H9 (cell line): ENCODE data around the gene CNOT11. TPM values are rescaled to one million over a fixed set of nuclear protein-coding genes. Genes with fewer than 3 reads are reported as not detected.

Experiments
- DNase-seq: peaks from one replicate; pipeline ENCODE4 v3.0.0-alpha.2; 2017
- H2AFZ ChIP-seq: one replicate; pipeline ENCODE4 v1.6.1; 2013; ENCODE audit warnings: mild to moderate bottlenecking, low read length, control low read depth, moderate library complexity
- H2AK5ac ChIP-seq: 2 replicates; pipeline ENCODE4 v1.6.1; 2013; ENCODE audit warnings: low read length, control low read depth, mixed read lengths; ENCODE audit not compliant: insufficient read length
- H2BK120ac ChIP-seq: one replicate; pipeline ENCODE4 v1.6.1; 2013; ENCODE audit warnings: low read depth, mild to moderate bottlenecking, low read length, control low read depth, inconsistent platforms; ENCODE audit not compliant: poor library complexity, severe bottlenecking
- H2BK12ac ChIP-seq: 2 replicates; pipeline ENCODE4 v1.6.1; 2013; ENCODE audit warnings: low read length, control low read depth, mixed read lengths, low read depth; ENCODE audit not compliant: insufficient read length
- H2BK15ac ChIP-seq: 2 replicates; pipeline ENCODE4 v1.6.1; 2013; ENCODE audit warnings: low read depth, low read length, control low read depth
- H2BK20ac ChIP-seq: one replicate; pipeline ENCODE4 v1.6.1; 2013; ENCODE audit warnings: low read depth, mild to moderate bottlenecking, low read length, control low read depth, inconsistent platforms; ENCODE audit not compliant: poor library complexity, severe bottlenecking
- H2BK5ac ChIP-seq: 2 replicates; pipeline ENCODE4 v1.6.1; 2013; ENCODE audit warnings: low read length, control low read depth, mixed read lengths; ENCODE audit not compliant: insufficient read length
- H3K14ac ChIP-seq: 2 replicates; pipeline ENCODE4 v1.6.1; 2013; ENCODE audit warnings: low read length, control low read depth; ENCODE audit not compliant: insufficient read depth
- H3K18ac ChIP-seq: 2 replicates; pipeline ENCODE4 v1.6.1; 2013; ENCODE audit warnings: low read depth, mild to moderate bottlenecking, mixed read lengths, low read length, control low read depth; ENCODE audit not compliant: insufficient read length
- H3K23ac ChIP-seq: 2 replicates; pipeline ENCODE4 v1.6.1; 2013; ENCODE audit warnings: low read length, control low read depth, mixed read lengths, low read depth; ENCODE audit not compliant: insufficient read length
- H3K23me2 ChIP-seq: 2 replicates; pipeline ENCODE4 v1.6.1; 2013; ENCODE audit warnings: low read depth, mild to moderate bottlenecking, mixed read lengths, low read length, control low read depth; ENCODE audit not compliant: insufficient read length, poor library complexity, severe bottlenecking
- H3K27ac ChIP-seq: 2 replicates; pipeline ENCODE4 v1.5.1; 2013; ENCODE audit warnings: low read length, control low read depth, mixed read lengths, low read depth; ENCODE audit not compliant: insufficient read length
- H3K27me3 ChIP-seq: 2 replicates; pipeline ENCODE4 v1.6.1; 2013; ENCODE audit warnings: low read length, control low read depth, inconsistent platforms; ENCODE audit not compliant: insufficient read depth
- H3K4ac ChIP-seq: 2 replicates; pipeline ENCODE4 v1.6.1; 2013; ENCODE audit warnings: low read depth, mild to moderate bottlenecking, control low read depth, inconsistent platforms, low read length, moderate library complexity
- H3K4me1 ChIP-seq: 2 replicates; pipeline ENCODE4 v1.6.1; 2013; ENCODE audit warnings: low read length, control low read depth, inconsistent platforms; ENCODE audit not compliant: insufficient read depth
- H3K4me2 ChIP-seq: 2 replicates; pipeline ENCODE4 v1.6.1; 2013; ENCODE audit warnings: low read length, control low read depth, mixed read lengths; ENCODE audit not compliant: insufficient read length, insufficient read depth
- H3K56ac ChIP-seq: 2 replicates; pipeline ENCODE4 v1.6.1; 2013; ENCODE audit warnings: low read depth, mild to moderate bottlenecking, mixed read lengths, low read length, control low read depth; ENCODE audit not compliant: insufficient read length
- H3K79me1 ChIP-seq: 2 replicates; pipeline ENCODE4 v1.6.1; 2013; ENCODE audit warnings: low read depth, mild to moderate bottlenecking, moderate library complexity, low read length, control low read depth, inconsistent platforms; ENCODE audit not compliant: insufficient read depth, poor library complexity, severe bottlenecking
- H3K79me2 ChIP-seq: 2 replicates; pipeline ENCODE4 v1.6.1; 2013; ENCODE audit warnings: low read length, control low read depth, inconsistent platforms; ENCODE audit not compliant: insufficient read depth
- H3K9ac ChIP-seq: 2 replicates; pipeline ENCODE4 v1.6.1; 2013; ENCODE audit warnings: low read length, control low read depth, mixed read lengths; ENCODE audit not compliant: insufficient read length; ENCODE audit errors: extremely low read depth
- H3K9me3 ChIP-seq: one replicate; pipeline ENCODE4 v1.6.1; 2013; ENCODE audit warnings: low read depth, low read length, inconsistent platforms; ENCODE audit not compliant: control insufficient read depth
- H3T11ph ChIP-seq: one replicate; pipeline ENCODE4 v1.6.1; 2013; ENCODE audit warnings: mild to moderate bottlenecking, low read length, control low read depth, inconsistent platforms
- H4K20me1 ChIP-seq: one replicate; pipeline ENCODE4 v1.6.1; 2013; ENCODE audit not compliant: control insufficient read depth, insufficient read length, insufficient read depth
- H4K5ac ChIP-seq: 2 replicates; pipeline ENCODE4 v1.6.1; 2013; ENCODE audit warnings: low read depth, mild to moderate bottlenecking, mixed read lengths, low read length, control low read depth; ENCODE audit not compliant: insufficient read length
- H4K8ac ChIP-seq: replicated peaks from 2 replicates; pipeline ENCODE4 v1.6.1; 2013; ENCODE audit warnings: low read length, control low read depth, mixed read lengths, low read depth; ENCODE audit not compliant: insufficient read length
- H4K91ac ChIP-seq: 2 replicates; pipeline ENCODE4 v1.6.1; 2013; ENCODE audit warnings: low read depth, mild to moderate bottlenecking, moderate library complexity, mixed read lengths, low read length, control low read depth; ENCODE audit not compliant: insufficient read length
- H3K27ac Mint-ChIP-seq, 3 experiments: 2 replicates in 2 of 3; 3 replicates in 1 of 3; pipeline ENCODE4 v1.8.0; 2020 to 2021; ENCODE audit warnings: mixed read lengths in 3 of 3, mild to moderate bottlenecking in 1 of 3, moderate library complexity in 1 of 3
- H3K27me3 Mint-ChIP-seq: 2 replicates; pipeline ENCODE4 v1.8.0; 2021; ENCODE audit warnings: low read depth, mild to moderate bottlenecking, moderate library complexity, mixed read lengths
- H3K36me3 Mint-ChIP-seq, 3 experiments: 2 replicates in 2 of 3; 3 replicates in 1 of 3; pipeline ENCODE4 v1.8.0; 2020 to 2021; ENCODE audit warnings: low read depth in 3 of 3, mixed read lengths in 3 of 3; ENCODE audit not compliant: insufficient read depth in 1 of 3
- H3K4me1 Mint-ChIP-seq, 2 experiments: 2 replicates each; pipeline ENCODE4 v1.8.0; 2020; ENCODE audit warnings: mixed read lengths in 2 of 2
- H3K4me3 Mint-ChIP-seq, 2 experiments: 2 replicates in 1 of 2; 3 replicates in 1 of 2; pipeline ENCODE4 v1.8.0; 2020 to 2021; ENCODE audit warnings: mild to moderate bottlenecking in 2 of 2, mixed read lengths in 2 of 2, moderate library complexity in 1 of 2
- H3K9me3 Mint-ChIP-seq, 2 experiments: 2 replicates in 1 of 2; 3 replicates in 1 of 2; pipeline ENCODE4 v1.8.0; 2020; ENCODE audit warnings: mild to moderate bottlenecking in 2 of 2, mixed read lengths in 2 of 2, moderate library complexity in 1 of 2
- WGBS: extraction: QIAGEN DNeasy Blood & Tissue Kit; methylation state at CpG from one replicate; pipeline ENCODE4 v1.1.7; 2013; ENCODE audit warnings: missing lambda C conversion rate, low lambda C conversion rate, mixed read lengths; ENCODE audit not compliant: insufficient read length; ENCODE audit errors: extremely low coverage; 5-methylcytosine and 5-hydroxymethylcytosine counted together
- total RNA-seq: library from RNA; stranded (reverse); gene quantifications from 2 replicates; pipeline ENCODE4 v1.2.1, GENCODE V29; 2021
- TF ChIP-seq, protein P1 (sequence below): fragments of 200-600 bp; sonication (generic); conservative IDR thresholded peaks from 3 replicates; pipeline ENCODE4 v1.8.0; 2021; ENCODE audit warnings: antibody characterized with exemption, mild to moderate bottlenecking

Gene CNOT11
- total RNA-seq, 1 experiment from 2014 or later: 46.8 TPM

DNA sequence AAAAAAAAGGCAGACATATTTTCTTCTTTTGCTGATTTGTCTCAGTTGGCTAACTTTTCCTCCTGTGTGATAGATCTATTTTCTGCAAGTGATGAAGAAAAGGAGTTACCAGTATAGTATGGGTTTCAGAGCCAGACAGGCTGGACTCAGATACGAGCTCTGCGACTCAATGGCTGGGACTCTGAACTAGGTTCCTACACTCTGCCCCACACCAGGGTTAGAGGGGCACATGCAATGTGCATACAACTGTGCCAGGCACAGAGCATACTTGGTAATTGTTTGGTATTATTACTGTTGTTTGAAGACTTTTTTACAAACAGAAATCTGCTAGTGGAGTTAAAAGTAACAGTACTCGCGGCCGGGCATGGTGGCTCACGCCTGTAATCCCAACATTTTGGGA lies 34.0 kb downstream of the CNOT11 start:
- TF ChIP-seq, protein P1, sequence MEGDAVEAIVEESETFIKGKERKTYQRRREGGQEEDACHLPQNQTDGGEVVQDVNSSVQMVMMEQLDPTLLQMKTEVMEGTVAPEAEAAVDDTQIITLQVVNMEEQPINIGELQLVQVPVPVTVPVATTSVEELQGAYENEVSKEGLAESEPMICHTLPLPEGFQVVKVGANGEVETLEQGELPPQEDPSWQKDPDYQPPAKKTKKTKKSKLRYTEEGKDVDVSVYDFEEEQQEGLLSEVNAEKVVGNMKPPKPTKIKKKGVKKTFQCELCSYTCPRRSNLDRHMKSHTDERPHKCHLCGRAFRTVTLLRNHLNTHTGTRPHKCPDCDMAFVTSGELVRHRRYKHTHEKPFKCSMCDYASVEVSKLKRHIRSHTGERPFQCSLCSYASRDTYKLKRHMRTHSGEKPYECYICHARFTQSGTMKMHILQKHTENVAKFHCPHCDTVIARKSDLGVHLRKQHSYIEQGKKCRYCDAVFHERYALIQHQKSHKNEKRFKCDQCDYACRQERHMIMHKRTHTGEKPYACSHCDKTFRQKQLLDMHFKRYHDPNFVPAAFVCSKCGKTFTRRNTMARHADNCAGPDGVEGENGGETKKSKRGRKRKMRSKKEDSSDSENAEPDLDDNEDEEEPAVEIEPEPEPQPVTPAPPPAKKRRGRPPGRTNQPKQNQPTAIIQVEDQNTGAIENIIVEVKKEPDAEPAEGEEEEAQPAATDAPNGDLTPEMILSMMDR: no peak
- no peak overlapping the region for H3K23ac ChIP-seq
- no peak overlapping the region for H3T11ph ChIP-seq
- H3K4ac ChIP-seq: no peak overlapping the region
- H3K4me2 ChIP-seq: no peak overlapping the region
- no peaks in the 10 kb centered on the region for H3K27me3 ChIP-seq
- no peak overlapping the region for H2BK15ac ChIP-seq
- Mint-ChIP-seq H3K4me3 (no peak overlapping the region), H3K9me3 (no peaks in the 10 kb centered on the region), H3K4me1 (no peaks in the 10 kb centered on the region), H3K36me3 (peaks cover 16 to 53% (median 48%) of the 10 kb centered on the region in 3 experiments; a peak in 6 of 7 replicates), H3K27ac (no peak overlapping the region), H3K27me3 (no peaks in the 10 kb centered on the region)
- H3K18ac ChIP-seq: no peak overlapping the region
- H3K79me1 ChIP-seq: no peaks in the 10 kb centered on the region
- no peak overlapping the region for H4K91ac ChIP-seq
- no peaks in the 10 kb centered on the region for H3K79me2 ChIP-seq
- no peaks in the 10 kb centered on the region for H4K20me1 ChIP-seq
- no peak overlapping the region for H4K5ac ChIP-seq
- DNase-seq: no peak
- no peak overlapping the region for H2AK5ac ChIP-seq
- no peak overlapping the region for H2BK120ac ChIP-seq
- H3K56ac ChIP-seq: no peak overlapping the region
- H2AFZ ChIP-seq: no peak overlapping the region
- no peaks in the 10 kb centered on the region for H3K9me3 ChIP-seq
- H4K8ac ChIP-seq: no peak overlapping the region
- H3K14ac ChIP-seq: no peak overlapping the region
- H3K23me2 ChIP-seq: no peaks in the 10 kb centered on the region
- no peak overlapping the region for H2BK5ac ChIP-seq
- WGBS: no CpG with 5 or more reads among the region's 6 CpGs
- H3K9ac ChIP-seq: no peak overlapping the region
- no peak overlapping the region for H3K27ac ChIP-seq
- no peak overlapping the region for H2BK12ac ChIP-seq
- no peaks in the 10 kb centered on the region for H3K4me1 ChIP-seq
- H2BK20ac ChIP-seq: no peak overlapping the region
